GM23338 (cell line): ENCODE measurements around the gene NEK11. TPM values are rescaled to one million over a fixed set of nuclear protein-coding genes. Genes with fewer than 3 reads are reported as not detected.

Source experiments
- ATAC-seq: fragments of 200-7000 bp; cut with Tn5 transposase; 3 replicates; pipeline ENCODE4 v1.9.1; 2020
- DNase-seq: peaks from one replicate; pipeline ENCODE4 v3.0.0-alpha.2; 2015; ENCODE audit warnings: low spot score
- H2AFZ ChIP-seq: fragments of 200-600 bp; sonication (generic); 2 replicates; pipeline ENCODE4 v1.8.0; 2016; ENCODE audit warnings: antibody characterized with exemption, mild to moderate bottlenecking, moderate library complexity
- H3F3A ChIP-seq: fragments of 200-600 bp; sonication (generic); replicated peaks from 2 replicates; pipeline ENCODE4 v1.8.0; 2017; ENCODE audit warnings: antibody characterized with exemption, mixed run types, low read depth
- H3K27ac ChIP-seq: fragments of 200-600 bp; sonication (generic); 2 replicates; pipeline ENCODE4 v1.6.1; 2016; ENCODE audit warnings: low read depth
- H3K27me3 ChIP-seq: fragments of 200-600 bp; sonication (generic); 2 replicates; pipeline ENCODE4 v1.8.0; 2016; ENCODE audit warnings: mild to moderate bottlenecking, mixed run types, moderate library complexity; ENCODE audit not compliant: insufficient read depth
- H3K36me3 ChIP-seq: fragments of 200-600 bp; sonication (generic); 2 replicates; pipeline ENCODE4 v1.8.0; 2016; ENCODE audit warnings: mild to moderate bottlenecking; ENCODE audit not compliant: insufficient read depth
- H3K4me1 ChIP-seq: fragments of 200-600 bp; sonication (generic); 2 replicates; pipeline ENCODE4 v1.8.0; 2016; ENCODE audit warnings: mild to moderate bottlenecking, moderate library complexity; ENCODE audit not compliant: insufficient read depth
- H3K4me2 ChIP-seq: fragments of 200-600 bp; sonication (generic); 2 replicates; pipeline ENCODE4 v1.7.1; 2017; ENCODE audit warnings: mixed run types
- H3K4me3 ChIP-seq: fragments of 200-600 bp; sonication (generic); 2 replicates; pipeline ENCODE4 v1.6.1; 2016; ENCODE audit warnings: mixed run types
- H3K79me2 ChIP-seq: fragments of 200-600 bp; sonication (generic); replicated peaks from 2 replicates; pipeline ENCODE4 v1.8.0; 2017; ENCODE audit warnings: mild to moderate bottlenecking; ENCODE audit not compliant: insufficient read depth
- H3K9me2 ChIP-seq: fragments of 200-600 bp; sonication (generic); 2 replicates; pipeline ENCODE4 v1.8.0; 2017; ENCODE audit not compliant: insufficient read depth
- H4K20me1 ChIP-seq: fragments of 200-600 bp; sonication (generic); replicated peaks from 2 replicates; pipeline ENCODE4 v1.8.0; 2017; ENCODE audit warnings: mild to moderate bottlenecking; ENCODE audit not compliant: insufficient read depth
- H3K27ac Mint-ChIP-seq: 2 replicates; pipeline ENCODE4 v1.8.0; 2020; ENCODE audit warnings: inconsistent platforms, mild to moderate bottlenecking, moderate library complexity, mixed read lengths
- H3K27me3 Mint-ChIP-seq: 3 replicates; pipeline ENCODE4 v1.8.0; 2022; ENCODE audit warnings: low read depth, mild to moderate bottlenecking, moderate library complexity, mixed read lengths, inconsistent platforms; ENCODE audit not compliant: insufficient read depth, poor library complexity
- H3K36me3 Mint-ChIP-seq: 3 replicates; pipeline ENCODE4 v1.8.0; 2021; ENCODE audit warnings: low read depth, mild to moderate bottlenecking, inconsistent platforms, moderate library complexity, mixed read lengths
- H3K4me1 Mint-ChIP-seq: 3 replicates; pipeline ENCODE4 v1.8.0; 2020; ENCODE audit warnings: mild to moderate bottlenecking, inconsistent platforms, mixed read lengths
- H3K4me3 Mint-ChIP-seq: 3 replicates; pipeline ENCODE4 v1.8.0; 2021; ENCODE audit warnings: moderate library complexity, mild to moderate bottlenecking, inconsistent platforms, mixed read lengths
- H3K9me3 Mint-ChIP-seq: 3 replicates; pipeline ENCODE4 v1.8.0; 2020; ENCODE audit warnings: moderate library complexity, mild to moderate bottlenecking, inconsistent platforms, mixed read lengths
- CREB1 ChIP-seq: fragments of 250-450 bp; sonication (Bioruptor Pico); IDR thresholded peaks from 2 replicates; pipeline ENCODE4 v1.5.0; 2020; ENCODE audit warnings: low read depth, mild to moderate bottlenecking, moderate library complexity
- JUNB ChIP-seq: IDR thresholded peaks from one replicate; pipeline ENCODE4 v1.6.1; 2016; ENCODE audit warnings: antibody characterized with exemption; ENCODE audit not compliant: unreplicated experiment
- NANOG ChIP-seq: IDR thresholded peaks from 2 replicates; pipeline ENCODE4 v1.6.1; 2016; ENCODE audit warnings: antibody characterized with exemption, borderline replicate concordance
- ZNF114 ChIP-seq: fragments of 250-450 bp; sonication (Bioruptor Pico); IDR thresholded peaks from 2 replicates; pipeline ENCODE4 v1.5.0; 2020; ENCODE audit warnings: mild to moderate bottlenecking, moderate library complexity
- polyA plus RNA-seq: library from polyadenylated mRNA; unstranded; fragments of >200 nt; fragmentation: Nextera tagmentation; extraction: Ambion mirVana; gene quantifications from 2 replicates; pipeline ENCODE4 v1.2.1, GENCODE V29; 2016
- total RNA-seq: library from RNA; depleted of rRNA; stranded (reverse); fragments of >200 nt; shearing (Covaris generic); gene quantifications from 2 replicates; pipeline ENCODE4 v1.2.3, GENCODE V29; 2014
- TF ChIP-seq, protein P1 (sequence below): IDR thresholded peaks from one replicate; pipeline ENCODE4 v1.6.1; 2018; ENCODE audit warnings: antibody characterized with exemption; ENCODE audit not compliant: unreplicated experiment
- TF ChIP-seq, protein P2 (sequence below), 2 experiments: fragments of 200-600 bp in 1 of 2; sonication (generic) in 1 of 2; conservative IDR thresholded peaks; 2 replicates each; pipeline versions ENCODE4 v1.5.1 to v1.6.1; 2016 to 2017; ENCODE audit warnings: antibody characterized with exemption in 2 of 2, low read depth in 2 of 2, mild to moderate bottlenecking in 2 of 2, moderate library complexity in 1 of 2
- TF ChIP-seq, protein P3 (sequence below): IDR thresholded peaks from 2 replicates; pipeline ENCODE4 v1.6.1; 2016; ENCODE audit warnings: antibody characterized with exemption
- TF ChIP-seq, protein P4 (sequence below): fragments of 250-450 bp; sonication (Bioruptor Pico); IDR thresholded peaks from 2 replicates; pipeline ENCODE4 v1.5.0; 2020; ENCODE audit warnings: mild to moderate bottlenecking, moderate library complexity

Gene NEK11
- total and polyA plus RNA-seq, 2 experiments from 2014 or later, result 0.80 to 1.1 TPM

DNA sequence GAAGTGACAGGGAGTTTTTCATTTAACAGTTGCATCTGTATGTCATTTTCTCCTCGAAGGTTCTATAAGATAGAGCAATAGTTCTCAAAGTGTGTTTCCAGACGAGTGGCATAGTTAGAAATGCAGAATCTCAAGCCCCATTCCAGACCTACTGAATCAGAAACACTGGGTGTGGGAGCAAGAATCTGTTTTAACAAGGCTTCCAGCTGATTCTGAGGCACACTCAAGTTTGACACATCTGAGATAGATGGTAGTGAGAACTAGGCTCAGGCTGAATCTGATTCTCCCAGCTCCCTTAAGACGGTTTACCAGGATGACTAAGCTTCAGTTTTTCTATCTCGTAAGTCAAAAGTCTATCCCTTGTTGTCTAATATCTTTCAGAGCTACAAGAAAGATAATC lies 195.1 kb downstream of the NEK11 start (continued):
- TF ChIP-seq, protein P1, sequence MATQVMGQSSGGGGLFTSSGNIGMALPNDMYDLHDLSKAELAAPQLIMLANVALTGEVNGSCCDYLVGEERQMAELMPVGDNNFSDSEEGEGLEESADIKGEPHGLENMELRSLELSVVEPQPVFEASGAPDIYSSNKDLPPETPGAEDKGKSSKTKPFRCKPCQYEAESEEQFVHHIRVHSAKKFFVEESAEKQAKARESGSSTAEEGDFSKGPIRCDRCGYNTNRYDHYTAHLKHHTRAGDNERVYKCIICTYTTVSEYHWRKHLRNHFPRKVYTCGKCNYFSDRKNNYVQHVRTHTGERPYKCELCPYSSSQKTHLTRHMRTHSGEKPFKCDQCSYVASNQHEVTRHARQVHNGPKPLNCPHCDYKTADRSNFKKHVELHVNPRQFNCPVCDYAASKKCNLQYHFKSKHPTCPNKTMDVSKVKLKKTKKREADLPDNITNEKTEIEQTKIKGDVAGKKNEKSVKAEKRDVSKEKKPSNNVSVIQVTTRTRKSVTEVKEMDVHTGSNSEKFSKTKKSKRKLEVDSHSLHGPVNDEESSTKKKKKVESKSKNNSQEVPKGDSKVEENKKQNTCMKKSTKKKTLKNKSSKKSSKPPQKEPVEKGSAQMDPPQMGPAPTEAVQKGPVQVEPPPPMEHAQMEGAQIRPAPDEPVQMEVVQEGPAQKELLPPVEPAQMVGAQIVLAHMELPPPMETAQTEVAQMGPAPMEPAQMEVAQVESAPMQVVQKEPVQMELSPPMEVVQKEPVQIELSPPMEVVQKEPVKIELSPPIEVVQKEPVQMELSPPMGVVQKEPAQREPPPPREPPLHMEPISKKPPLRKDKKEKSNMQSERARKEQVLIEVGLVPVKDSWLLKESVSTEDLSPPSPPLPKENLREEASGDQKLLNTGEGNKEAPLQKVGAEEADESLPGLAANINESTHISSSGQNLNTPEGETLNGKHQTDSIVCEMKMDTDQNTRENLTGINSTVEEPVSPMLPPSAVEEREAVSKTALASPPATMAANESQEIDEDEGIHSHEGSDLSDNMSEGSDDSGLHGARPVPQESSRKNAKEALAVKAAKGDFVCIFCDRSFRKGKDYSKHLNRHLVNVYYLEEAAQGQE, result no peak
- TF ChIP-seq, protein P2, sequence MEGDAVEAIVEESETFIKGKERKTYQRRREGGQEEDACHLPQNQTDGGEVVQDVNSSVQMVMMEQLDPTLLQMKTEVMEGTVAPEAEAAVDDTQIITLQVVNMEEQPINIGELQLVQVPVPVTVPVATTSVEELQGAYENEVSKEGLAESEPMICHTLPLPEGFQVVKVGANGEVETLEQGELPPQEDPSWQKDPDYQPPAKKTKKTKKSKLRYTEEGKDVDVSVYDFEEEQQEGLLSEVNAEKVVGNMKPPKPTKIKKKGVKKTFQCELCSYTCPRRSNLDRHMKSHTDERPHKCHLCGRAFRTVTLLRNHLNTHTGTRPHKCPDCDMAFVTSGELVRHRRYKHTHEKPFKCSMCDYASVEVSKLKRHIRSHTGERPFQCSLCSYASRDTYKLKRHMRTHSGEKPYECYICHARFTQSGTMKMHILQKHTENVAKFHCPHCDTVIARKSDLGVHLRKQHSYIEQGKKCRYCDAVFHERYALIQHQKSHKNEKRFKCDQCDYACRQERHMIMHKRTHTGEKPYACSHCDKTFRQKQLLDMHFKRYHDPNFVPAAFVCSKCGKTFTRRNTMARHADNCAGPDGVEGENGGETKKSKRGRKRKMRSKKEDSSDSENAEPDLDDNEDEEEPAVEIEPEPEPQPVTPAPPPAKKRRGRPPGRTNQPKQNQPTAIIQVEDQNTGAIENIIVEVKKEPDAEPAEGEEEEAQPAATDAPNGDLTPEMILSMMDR (conservative IDR thresholded peaks at IDR 0.05; ENCODE audit: low read depth in 2 of 2), result no peak
- TF ChIP-seq CREB1 (CRISPR knock-in tag), result no peak

DNA sequence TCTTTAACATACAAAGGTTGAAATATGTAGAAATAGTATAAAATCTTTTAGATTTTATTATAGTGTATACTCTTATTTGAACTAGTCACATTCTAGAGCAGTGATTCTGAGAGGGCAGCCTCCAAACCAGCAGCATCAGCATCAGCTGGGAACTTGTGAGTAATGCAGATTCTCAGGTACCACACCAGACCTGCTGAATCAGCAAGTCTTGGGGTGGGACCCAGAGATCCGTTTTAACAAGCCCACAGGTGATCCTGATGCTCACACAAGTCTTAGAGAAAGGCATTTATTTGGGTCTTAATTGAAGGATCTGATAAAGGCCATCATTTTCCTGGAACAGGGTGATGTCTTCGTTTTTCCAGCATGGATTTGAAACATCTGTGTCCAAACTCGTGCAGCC lies 195.9 kb downstream of the NEK11 start:
- Histone ChIP-seq H3K79me2 (no peaks in the 10 kb centered on the region), H3K4me3 (no peak overlapping the region), H3K9me2 (no peaks in the 10 kb centered on the region), H3K27ac (no peak overlapping the region), H3F3A (no peaks in the 10 kb centered on the region), H4K20me1 (no peaks in the 10 kb centered on the region), H2AFZ (no peak overlapping the region), H3K4me2 (no peak overlapping the region), H3K36me3 (no peaks in the 10 kb centered on the region), H3K4me1 (no peaks in the 10 kb centered on the region), H3K27me3 (no peaks in the 10 kb centered on the region)
- H3K36me3 Mint-ChIP-seq, result no peaks in the 10 kb centered on the region
- no peak for ATAC-seq
- no peak overlapping the region for H3K4me3 Mint-ChIP-seq
- H3K9me3 Mint-ChIP-seq, result no peaks in the 10 kb centered on the region
- peaks cover 4% of the 10 kb centered on the region for H3K27me3 Mint-ChIP-seq
- no peak for DNase-seq
- H3K27ac Mint-ChIP-seq, result no peak overlapping the region
- H3K4me1 Mint-ChIP-seq, result peaks cover 2% of the 10 kb centered on the region; the same call in 2 of the 3 replicates
- no peak for TF ChIP-seq NANOG
- TF ChIP-seq, protein P1, result no peak
- TF ChIP-seq ZNF114, result no peak
- TF ChIP-seq JUNB, result no peak
- TF ChIP-seq, protein P3, sequence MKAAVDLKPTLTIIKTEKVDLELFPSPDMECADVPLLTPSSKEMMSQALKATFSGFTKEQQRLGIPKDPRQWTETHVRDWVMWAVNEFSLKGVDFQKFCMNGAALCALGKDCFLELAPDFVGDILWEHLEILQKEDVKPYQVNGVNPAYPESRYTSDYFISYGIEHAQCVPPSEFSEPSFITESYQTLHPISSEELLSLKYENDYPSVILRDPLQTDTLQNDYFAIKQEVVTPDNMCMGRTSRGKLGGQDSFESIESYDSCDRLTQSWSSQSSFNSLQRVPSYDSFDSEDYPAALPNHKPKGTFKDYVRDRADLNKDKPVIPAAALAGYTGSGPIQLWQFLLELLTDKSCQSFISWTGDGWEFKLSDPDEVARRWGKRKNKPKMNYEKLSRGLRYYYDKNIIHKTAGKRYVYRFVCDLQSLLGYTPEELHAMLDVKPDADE, result no peak
- no peak for TF ChIP-seq CREB1 (CRISPR knock-in tag)
- TF ChIP-seq, protein P4, sequence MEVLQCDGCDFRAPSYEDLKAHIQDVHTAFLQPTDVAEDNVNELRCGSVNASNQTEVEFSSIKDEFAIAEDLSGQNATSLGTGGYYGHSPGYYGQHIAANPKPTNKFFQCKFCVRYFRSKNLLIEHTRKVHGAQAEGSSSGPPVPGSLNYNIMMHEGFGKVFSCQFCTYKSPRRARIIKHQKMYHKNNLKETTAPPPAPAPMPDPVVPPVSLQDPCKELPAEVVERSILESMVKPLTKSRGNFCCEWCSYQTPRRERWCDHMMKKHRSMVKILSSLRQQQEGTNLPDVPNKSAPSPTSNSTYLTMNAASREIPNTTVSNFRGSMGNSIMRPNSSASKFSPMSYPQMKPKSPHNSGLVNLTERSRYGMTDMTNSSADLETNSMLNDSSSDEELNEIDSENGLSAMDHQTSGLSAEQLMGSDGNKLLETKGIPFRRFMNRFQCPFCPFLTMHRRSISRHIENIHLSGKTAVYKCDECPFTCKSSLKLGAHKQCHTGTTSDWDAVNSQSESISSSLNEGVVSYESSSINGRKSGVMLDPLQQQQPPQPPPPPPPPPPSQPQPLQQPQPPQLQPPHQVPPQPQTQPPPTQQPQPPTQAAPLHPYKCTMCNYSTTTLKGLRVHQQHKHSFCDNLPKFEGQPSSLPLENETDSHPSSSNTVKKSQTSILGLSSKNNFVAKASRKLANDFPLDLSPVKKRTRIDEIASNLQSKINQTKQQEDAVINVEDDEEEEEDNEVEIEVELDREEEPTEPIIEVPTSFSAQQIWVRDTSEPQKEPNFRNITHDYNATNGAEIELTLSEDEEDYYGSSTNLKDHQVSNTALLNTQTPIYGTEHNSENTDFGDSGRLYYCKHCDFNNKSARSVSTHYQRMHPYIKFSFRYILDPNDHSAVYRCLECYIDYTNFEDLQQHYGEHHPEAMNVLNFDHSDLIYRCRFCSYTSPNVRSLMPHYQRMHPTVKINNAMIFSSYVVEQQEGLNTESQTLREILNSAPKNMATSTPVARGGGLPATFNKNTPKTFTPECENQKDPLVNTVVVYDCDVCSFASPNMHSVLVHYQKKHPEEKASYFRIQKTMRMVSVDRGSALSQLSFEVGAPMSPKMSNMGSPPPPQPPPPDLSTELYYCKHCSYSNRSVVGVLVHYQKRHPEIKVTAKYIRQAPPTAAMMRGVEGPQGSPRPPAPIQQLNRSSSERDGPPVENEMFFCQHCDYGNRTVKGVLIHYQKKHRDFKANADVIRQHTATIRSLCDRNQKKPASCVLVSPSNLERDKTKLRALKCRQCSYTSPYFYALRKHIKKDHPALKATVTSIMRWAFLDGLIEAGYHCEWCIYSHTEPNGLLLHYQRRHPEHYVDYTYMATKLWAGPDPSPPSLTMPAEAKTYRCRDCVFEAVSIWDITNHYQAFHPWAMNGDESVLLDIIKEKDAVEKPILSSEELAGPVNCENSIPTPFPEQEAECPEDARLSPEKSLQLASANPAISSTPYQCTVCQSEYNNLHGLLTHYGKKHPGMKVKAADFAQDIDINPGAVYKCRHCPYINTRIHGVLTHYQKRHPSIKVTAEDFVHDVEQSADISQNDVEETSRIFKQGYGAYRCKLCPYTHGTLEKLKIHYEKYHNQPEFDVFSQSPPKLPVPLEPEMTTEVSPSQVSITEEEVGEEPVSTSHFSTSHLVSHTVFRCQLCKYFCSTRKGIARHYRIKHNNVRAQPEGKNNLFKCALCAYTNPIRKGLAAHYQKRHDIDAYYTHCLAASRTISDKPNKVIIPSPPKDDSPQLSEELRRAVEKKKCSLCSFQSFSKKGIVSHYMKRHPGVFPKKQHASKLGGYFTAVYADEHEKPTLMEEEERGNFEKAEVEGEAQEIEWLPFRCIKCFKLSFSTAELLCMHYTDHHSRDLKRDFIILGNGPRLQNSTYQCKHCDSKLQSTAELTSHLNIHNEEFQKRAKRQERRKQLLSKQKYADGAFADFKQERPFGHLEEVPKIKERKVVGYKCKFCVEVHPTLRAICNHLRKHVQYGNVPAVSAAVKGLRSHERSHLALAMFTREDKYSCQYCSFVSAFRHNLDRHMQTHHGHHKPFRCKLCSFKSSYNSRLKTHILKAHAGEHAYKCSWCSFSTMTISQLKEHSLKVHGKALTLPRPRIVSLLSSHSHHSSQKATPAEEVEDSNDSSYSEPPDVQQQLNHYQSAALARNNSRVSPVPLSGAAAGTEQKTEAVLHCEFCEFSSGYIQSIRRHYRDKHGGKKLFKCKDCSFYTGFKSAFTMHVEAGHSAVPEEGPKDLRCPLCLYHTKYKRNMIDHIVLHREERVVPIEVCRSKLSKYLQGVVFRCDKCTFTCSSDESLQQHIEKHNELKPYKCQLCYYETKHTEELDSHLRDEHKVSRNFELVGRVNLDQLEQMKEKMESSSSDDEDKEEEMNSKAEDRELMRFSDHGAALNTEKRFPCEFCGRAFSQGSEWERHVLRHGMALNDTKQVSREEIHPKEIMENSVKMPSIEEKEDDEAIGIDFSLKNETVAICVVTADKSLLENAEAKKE, result no peak
